Measurements from ENCODE around the gene CRAT.
"Not testable (repeated sequence)": the region's sequence is repeated elsewhere in the genome, so short reads cannot be mapped to it uniquely, and the experiment has no call there.

The CRAT gene

DNA sequence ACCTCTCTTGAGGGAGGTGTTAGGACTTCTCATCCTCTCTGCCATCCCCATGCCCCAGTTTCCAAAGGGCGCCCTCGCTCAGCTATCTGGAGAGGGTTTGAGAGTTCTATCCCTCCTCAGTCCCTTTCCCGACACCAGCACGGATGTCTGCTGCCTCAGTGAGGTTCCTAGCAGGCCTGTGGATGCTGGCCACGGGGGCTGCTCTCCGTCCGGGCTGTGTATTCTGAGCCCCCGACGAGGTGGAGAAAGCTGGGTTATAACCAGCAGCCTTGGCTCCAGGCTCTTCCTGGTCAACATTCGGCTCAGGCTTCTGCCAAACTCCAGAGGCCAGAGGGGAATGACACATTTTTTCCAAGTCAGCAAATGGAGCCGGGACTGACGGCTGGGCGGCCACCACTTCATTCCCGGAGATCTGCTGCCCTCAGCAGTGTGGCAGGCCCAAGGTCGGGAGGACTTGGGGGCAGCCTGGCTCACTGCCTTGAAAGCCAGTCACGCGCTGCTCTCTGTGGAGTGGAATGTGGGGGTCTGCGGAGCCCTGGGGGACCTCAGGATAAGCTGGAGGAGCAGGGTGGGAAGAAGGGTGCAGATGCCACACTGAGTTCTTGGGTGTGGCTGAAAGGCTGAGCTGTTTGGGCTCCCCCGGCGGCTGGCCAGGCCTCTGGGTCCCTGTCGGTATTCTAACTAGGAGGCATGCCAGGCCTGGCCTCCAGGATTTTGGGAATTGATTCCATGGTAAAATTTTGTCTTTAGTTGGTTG, 28.1 kb upstream of the CRAT start:
- peak; percentile 28 for DNase-seq (ENCODE audit: low read depth)

DNA sequence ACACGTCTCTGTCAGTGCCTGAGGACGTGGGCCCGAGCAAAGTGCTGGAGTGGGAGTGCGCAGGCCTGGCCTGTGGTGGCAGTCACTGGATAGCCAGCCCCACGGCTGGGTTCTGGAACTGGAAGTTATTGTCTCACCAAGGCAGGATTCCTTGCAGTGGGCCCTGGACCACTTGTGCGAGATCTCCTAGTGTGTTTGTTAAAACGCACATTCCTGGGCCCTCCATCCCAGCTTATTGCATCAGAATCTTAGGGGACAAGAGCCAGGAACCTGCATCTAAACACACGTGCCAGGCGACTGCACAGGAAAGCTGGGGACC, 27.5 kb upstream of the CRAT start:
- DNase-seq (ENCODE audit: low read depth): no peak

DNA sequence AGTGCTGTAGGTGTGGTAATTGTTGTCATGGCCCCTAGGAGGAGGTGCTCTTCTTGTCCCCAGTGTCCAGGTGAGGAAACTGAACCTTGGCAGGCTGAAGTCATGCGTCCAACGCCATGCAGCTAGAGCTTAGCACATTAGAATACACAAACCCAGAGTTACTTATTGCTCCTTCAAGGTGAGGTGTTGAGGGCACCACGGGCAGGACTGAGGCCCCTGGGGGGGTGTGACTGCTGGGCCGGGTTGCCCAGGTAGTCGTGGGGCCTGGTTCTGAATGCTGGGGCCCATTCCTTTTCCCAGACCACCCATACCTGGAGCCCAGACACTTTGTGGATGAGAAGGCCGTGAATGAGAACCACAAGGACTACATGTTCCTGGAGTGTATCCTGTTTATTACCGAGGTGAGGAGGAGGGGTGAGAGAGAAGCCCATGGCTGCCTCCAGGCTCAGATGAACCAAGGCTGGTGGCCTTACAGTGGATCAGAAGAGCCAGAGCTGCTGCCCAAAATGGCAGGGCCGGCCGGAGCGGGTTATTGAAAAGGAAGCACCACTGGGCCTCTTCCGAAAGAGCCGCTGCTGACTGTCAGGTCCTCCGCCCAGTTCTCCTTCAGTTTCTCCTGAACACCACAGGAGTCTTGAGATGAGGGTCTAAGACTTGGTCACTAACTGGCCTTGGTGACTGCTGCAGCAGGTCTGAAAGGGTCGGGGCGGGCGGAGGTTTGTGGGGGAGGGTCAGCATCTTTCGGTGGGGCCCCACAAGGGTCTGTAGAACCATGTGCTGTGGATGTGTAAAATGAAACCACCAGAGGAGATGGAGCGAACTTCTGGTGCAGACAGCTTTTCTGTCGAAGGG, 26.9 kb upstream of the CRAT start:
- DNase-seq (ENCODE audit: low read depth): no peak

GRCh38 chr9:129136446-129137035, 25.9 kb upstream of the CRAT start:
- DNase-seq (ENCODE audit: low read depth): no peak

DNA sequence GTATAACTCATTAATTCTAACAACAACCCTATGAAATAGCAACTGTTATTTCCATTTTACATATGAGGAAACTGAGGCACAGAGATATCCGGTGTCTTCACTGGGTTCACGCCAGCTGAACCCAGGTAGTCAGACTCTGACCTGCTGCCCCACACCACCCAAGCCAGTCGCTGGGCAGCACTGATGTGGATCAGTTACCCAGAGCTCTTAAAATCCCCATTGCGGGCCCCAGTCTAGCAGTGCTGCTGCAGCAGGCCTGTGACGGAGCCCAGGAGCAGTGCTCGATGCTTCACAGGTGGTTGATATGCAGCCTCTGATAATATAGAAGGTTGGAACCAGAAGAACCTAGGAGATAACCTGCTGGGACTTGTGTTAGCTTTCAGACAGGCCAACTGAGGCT, 24.9 kb upstream of the CRAT start:
- DNase-seq (ENCODE audit: low read depth): no peak

GRCh38 chr9:129133082-129133481, 22.5 kb upstream of the CRAT start:
- DNase-seq (ENCODE audit: low read depth): no peak

GRCh38 chr9:129131300-129132145, 20.9 kb upstream of the CRAT start:
- DNase-seq (ENCODE audit: low read depth): peak; percentile 49

DNA sequence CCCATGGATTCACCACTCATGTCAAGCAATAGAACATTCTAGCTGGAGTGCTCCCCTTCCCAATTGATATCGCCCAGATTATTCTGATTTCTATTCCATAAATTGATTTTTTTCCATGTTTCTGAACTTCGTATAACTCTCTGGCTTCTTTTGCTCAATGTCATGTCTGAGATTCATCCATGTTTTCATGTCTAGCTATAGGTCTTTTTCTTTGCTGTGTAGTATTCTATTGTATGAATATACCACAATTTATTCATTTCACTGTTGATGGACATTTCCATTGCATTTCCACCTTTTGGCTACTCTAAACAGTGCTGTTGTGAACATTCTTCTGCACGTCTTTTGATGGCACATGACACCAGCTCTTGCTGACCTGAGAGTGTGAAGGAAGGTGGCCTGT, 20.2 kb upstream of the CRAT start:
- no peak for DNase-seq (ENCODE audit: low read depth)

- DNase-seq (ENCODE audit: low read depth): not testable (repeated sequence)
Observed at GRCh38 chr9:129130271-129130670, 19.7 kb upstream of the CRAT start.

DNA sequence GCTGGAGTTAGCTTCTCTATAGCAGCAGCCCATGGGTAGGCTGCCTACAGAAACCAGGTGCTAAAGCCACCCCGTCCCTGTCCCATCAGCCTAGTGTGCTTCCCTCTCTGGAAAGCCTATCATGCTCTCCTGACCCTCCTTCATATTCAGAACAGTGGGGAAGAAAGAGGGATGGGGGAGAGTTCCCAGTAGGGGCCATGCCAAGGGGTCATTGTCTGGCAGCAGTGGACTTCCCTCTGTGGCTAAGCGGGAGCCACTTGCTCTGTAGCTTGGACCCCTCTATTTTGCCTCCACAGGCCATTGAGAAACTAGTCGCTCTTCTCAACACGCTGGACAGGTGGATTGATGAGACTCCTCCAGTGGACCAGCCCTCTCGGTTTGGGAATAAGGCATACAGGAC, 18.1 kb upstream of the CRAT start:
- no peak for DNase-seq (ENCODE audit: low read depth)

GRCh38 chr9:129126749-129127618, 16.4 kb upstream of the CRAT start:
- no peak for DNase-seq (ENCODE audit: low read depth)

DNA sequence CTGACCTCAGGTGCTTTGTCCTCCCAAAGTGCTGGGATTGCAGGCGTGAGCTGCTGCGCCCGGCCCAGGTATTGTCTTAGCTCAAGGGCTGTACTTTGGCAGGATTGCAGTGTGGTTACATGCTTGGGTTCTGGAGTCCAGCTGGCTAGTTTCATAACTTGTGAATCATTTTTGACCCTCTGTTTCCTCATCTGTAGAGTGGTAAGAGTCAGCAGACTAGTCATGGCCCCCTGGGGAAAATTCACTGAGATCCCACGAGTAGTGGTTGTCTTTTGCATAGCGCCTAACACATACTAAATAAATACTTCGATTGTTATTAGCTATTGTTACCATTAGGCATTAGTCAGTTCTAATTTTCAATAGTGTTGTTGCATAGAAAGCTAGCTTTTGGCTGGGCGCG, 14.9 kb upstream of the CRAT start:
- peak; percentile 95 for DNase-seq (ENCODE audit: low read depth)

DNA sequence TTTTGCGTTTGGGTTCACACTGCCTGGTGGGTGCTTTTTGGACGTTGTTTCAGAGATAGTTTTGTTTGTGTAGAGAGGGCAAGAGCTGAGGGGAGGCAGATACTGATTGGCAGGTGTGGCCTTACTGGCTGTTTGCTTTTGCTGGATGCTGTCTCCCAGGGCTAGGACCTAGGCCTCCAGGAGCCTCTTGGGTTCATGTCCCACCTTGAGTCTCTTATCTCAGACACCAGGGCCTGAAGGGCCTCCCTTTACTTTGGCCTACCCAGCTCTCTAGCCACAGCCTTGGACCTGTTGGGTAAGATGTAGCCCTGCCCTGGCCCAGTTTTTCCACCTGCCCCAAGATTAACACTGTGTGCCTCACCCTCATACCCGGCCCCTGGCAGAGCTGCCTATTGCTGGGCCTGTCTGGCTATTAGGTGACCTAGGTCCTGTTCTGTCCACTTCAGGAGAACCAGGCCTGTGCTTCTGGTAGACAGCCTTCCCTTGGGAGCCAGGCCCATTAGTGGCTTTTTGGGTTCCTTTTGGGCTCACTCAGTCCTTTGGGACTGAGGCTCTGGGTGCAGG, 14.0 kb upstream of the CRAT start:
- DNase-seq (ENCODE audit: low read depth): no peak

- DNase-seq (ENCODE audit: low read depth): not testable (repeated sequence)
Observed at GRCh38 chr9:129122976-129123375, 12.4 kb upstream of the CRAT start.

DNA sequence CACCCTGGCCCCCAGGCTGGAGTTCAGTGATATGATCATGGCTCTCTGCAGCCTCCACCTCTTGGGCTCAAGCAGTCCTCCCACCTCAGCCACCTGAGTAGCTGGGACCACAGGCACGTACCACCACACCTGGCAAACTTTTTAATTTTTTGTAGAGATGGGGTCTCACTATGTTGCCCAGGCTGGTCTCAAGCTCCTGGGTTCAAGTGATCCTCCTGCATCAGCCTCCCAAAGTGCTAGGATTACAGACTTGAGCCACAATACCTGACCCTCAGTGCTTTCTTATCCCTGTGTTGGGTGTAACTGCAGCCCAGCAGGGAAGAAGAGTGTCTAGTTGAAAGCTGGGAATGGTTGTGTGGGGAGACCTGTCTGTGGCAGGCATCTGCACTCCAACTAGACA, 11.5 kb upstream of the CRAT start:
- no peak for DNase-seq (ENCODE audit: low read depth)

DNA sequence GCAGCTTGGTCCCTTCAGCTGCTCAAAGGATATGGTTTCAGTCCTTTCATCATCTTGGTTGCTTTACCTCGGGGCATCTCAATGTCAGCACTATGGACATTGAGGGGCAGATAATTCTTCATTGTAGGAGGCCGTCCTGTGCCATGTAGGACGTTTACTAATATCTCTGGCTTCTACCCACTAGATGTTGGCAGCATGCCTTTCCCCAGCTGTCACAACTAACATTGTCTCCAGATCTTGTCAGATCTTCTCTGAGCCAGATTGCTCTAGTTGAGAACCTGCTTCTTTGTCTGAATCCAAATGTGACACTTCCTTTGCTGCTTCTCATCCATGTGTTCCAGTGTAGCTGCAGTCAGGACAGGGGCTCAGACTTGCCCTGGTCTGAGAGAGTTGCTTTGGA, 10.9 kb upstream of the CRAT start:
- no peak for DNase-seq (ENCODE audit: low read depth)

DNA sequence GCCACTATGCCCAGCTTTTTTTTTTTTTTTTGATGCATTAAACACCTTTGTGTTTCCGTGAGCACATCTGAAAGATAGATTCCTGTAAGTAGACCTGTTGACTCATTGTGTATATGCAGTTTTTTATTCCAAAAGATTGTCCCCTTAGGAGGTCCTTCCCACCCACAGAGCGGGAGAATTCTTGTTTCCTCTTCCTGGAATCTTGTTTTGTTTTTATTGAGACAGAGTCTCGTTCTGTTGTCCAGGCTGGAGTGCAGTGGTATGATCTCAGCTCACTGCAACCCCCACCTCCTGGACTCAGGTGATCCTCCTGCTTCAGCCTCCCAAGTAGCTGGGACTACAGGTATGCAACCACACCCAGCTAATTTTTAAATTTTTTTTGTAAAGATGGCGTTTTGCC, 8.2 kb upstream of the CRAT start:
- no peak for DNase-seq (ENCODE audit: low read depth)

DNA sequence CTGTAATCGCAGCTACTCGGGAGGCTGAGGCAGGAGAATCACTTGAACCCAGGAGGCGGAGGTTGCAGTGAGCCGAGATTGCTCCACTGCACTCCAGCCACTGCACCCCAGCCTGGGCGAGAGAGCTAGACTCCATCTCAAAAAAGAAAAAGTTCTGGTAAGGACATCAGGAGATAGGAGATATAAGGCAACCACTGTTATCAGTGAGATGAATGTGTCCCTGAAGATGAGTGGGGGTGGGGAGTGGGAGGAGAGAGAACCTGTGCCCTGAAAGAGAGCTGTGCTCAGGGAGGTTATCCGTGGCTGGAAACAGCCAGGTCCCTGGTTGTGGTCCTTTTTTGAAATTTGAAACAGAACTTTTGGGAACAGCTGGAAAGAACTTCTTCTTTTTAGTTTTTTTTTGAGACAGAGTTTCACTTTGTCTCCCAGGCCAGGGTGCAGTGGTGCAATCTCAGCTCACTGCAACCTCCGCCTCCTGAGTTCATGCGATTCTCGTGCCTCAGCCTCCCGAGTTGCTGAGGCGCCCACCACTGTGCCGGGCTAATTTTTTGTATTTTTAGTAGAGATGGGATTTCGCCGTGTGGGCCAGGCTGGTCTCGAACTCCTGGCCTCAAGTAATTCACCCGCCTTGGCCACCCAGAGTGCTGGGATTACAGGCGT, 3.2 kb upstream of the CRAT start:
- DNase-seq (ENCODE audit: low read depth): no peak

DNA sequence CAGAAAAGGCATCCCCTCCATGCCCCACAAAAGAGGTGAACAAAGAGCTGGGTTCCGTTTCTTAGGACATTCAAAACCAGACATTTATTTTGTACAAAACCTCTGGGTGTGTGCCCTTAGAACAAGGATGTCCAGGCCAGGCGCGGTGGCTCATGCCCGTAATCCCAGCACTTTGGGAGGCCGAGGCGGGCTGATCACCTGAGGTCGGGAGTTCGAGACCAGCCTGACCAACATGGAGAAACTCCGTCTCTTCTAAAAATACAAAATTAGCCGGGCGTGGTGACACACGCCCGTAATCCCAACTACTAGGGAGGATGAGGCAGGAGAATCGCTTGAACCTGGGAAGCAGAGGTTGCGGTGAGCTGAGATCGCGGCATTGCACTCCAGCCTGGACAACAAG, 1.9 kb upstream of the CRAT start:
- not testable (repeated sequence) for DNase-seq (ENCODE audit: low read depth)

DNA sequence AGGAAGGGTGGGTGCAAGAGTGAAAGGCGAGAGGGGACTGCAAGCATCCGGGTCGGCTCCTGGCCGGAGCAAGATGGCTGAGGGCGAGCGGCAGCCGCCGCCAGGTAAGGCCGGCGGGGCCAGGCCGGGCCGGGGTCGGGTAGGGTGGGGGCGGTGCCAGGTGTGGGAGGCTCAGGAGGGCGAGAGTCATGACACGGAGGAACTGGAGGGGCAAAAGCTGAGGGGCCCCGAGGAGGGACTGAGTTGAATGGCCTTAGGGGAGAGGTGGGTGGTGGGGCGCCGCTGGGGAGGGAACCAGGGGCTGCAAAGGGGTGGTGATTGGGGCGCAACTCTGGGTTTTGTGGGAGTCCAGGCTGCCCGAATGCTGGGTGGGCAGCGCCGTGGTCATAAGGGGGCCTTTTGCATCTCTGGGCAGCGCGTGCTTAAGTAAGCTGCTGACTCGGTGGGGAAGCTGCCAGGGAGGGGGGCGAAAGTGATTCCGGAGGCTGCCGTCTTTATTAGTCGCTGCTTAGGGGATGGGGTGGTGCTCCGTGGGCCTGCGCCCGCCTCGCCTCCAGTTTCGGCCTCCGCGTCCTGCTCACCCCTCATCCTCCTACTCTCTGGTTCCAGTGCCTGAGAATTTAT, 1.0 kb upstream of the CRAT start:
- DNase-seq (ENCODE audit: low read depth): peak; percentile 56

Measured in iris pigment epithelial cell (primary cell).